GM20000 (cell line): ENCODE results near the gene ZDHHC21.
"Not testable (repeated sequence)": the region's sequence is repeated elsewhere in the genome, so short reads cannot be mapped to it uniquely, and the experiment has no call there.

Source experiments
- DNase-seq: peaks from one replicate; pipeline ENCODE4 v3.0.0; 2012; ENCODE audit warnings: low spot score
- CTCF ChIP-seq: IDR thresholded peaks from 2 replicates; pipeline ENCODE4 v1.5.1; 2012; ENCODE audit warnings: mild to moderate bottlenecking, control low read depth; ENCODE audit errors: extremely low read depth, missing control alignments

ZDHHC21 gene

GRCh38 chr9:14677872-14678271, 15.4 kb downstream of the ZDHHC21 start:
- no peak for DNase-seq
- TF ChIP-seq CTCF, result no peak

GRCh38 chr9:14677396-14677795, 15.8 kb downstream of the ZDHHC21 start:
- no peak for TF ChIP-seq CTCF

GRCh38 chr9:14674630-14675029, 18.6 kb downstream of the ZDHHC21 start:
- DNase-seq, result no peak
- TF ChIP-seq CTCF, result no peak

More at GRCh38 chr9:14677396-14677795, 15.8 kb downstream of the ZDHHC21 start:
- no peak for DNase-seq

- no peak for DNase-seq
- TF ChIP-seq CTCF, result no peak
These were observed 21.9 kb downstream of the ZDHHC21 start for GRCh38 chr9:14671377-14671776.

- TF ChIP-seq CTCF, result no peak
- DNase-seq, result no peak
These were observed 22.5 kb downstream of the ZDHHC21 start for GRCh38 chr9:14670718-14671117.

GRCh38 chr9:14664022-14664421, 29.2 kb downstream of the ZDHHC21 start:
- not testable (repeated sequence) for DNase-seq

GRCh38 chr9:14662060-14662453, 31.2 kb downstream of the ZDHHC21 start:
- no peak for TF ChIP-seq CTCF
- no peak for DNase-seq

- TF ChIP-seq CTCF, result no peak
- DNase-seq, result peak; percentile 32
These were observed 31.7 kb downstream of the ZDHHC21 start for GRCh38 chr9:14661421-14662059.
